ENCODE results near the gene IDH3B. TPM values are rescaled to one million over a fixed set of nuclear protein-coding genes. Genes with fewer than 3 reads are reported as not detected.

IDH3B gene
- total and polyA plus RNA-seq, 8 donors = 27.3 to 83.3 (median 34.8) TPM

DNA sequence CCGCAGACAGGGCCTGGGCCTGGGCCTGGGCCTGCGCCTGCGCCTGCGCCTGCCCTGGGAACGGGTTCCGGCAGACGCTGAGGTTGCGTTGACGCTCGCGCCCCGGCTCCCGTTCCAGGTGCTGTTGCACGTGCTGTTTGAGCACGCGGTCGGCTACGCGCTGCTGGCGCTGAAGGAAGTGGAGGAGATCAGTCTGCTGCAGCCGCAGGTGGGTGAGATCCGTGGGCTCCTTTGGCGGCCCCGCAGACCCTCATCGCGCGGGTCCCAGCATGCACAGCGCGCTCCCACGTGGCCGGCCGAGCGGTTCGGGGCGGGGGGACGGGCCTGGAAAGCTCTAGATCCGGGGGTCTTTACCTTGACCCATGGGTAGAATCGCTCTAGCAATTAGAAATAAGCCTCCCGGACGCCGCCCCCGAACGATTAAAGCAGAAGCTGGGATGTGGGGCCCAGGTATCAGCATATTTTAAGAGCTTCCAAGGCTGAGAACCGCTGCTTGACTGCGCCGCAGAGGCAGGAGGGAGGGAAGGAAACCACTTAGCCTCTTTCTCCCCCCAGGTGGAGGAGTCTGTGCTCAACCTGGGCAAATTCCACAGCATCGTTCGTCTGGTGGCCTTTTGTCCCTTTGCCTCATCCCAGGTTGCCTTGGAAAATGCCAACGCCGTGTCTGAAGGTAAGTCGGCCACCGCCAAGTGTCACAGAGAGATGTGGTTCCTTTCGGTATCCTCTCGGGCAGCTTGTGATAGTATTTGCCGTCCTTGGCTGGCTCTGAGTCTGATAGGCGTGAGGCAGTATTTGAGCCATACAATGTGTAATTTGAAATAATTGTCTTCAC is 11.1 kb downstream of the IDH3B start:
- intact Hi-C loops (cut with DNase I) = no loop called here
- Histone ChIP-seq H3K27ac (peak overlapping the region; percentile 78 to 91 (median 80)), H3K27me3 (no peaks in the 10 kb centered on the region), H3K4me3 (peak overlapping the region; percentile 91 to 98 (median 96)), H3K9me3 (no peaks in the 10 kb centered on the region), H3K36me3 (peaks cover 7 to 36% (median 21%) of the 10 kb centered on the region in 3 donors), H3K4me1 (peaks cover 5 to 16% (median 7%) of the 10 kb centered on the region in 3 donors)
- WGBS, 2 donors = 0% methylated on average over 49 to 56 of the region's 56 CpGs
- TF ChIP-seq, protein P1, sequence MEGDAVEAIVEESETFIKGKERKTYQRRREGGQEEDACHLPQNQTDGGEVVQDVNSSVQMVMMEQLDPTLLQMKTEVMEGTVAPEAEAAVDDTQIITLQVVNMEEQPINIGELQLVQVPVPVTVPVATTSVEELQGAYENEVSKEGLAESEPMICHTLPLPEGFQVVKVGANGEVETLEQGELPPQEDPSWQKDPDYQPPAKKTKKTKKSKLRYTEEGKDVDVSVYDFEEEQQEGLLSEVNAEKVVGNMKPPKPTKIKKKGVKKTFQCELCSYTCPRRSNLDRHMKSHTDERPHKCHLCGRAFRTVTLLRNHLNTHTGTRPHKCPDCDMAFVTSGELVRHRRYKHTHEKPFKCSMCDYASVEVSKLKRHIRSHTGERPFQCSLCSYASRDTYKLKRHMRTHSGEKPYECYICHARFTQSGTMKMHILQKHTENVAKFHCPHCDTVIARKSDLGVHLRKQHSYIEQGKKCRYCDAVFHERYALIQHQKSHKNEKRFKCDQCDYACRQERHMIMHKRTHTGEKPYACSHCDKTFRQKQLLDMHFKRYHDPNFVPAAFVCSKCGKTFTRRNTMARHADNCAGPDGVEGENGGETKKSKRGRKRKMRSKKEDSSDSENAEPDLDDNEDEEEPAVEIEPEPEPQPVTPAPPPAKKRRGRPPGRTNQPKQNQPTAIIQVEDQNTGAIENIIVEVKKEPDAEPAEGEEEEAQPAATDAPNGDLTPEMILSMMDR (IDR thresholded peaks at IDR 0.05) = no peak
- FAIRE-seq = no peak
- peak in 1 of 6 donors; percentile 87 for DNase-seq
- ATAC-seq = peak; percentile 46 to 71 (median 62)

GRCh38 chr20:2651772-2652723 is 12.0 kb downstream of the IDH3B start, which contains the start of gene NOP56:
TSS of gene NOP56 (plus strand) at chr20:2652632. CDS start at chr20:2652661, 29 bp downstream.
- intact Hi-C loops (cut with DNase I) = no loop called here
- Histone ChIP-seq H3K27ac (peak within 1 kb of the TSS; percentile 78 to 91 (median 80)), H3K27me3 (no peaks in the 10 kb centered on the region), H3K4me1 (peaks cover 5 to 16% (median 7%) of the 10 kb centered on the region in 3 donors), H3K4me3 (peak within 1 kb of the TSS; percentile 91 to 98 (median 96)), H3K36me3 (peaks cover 5 to 27% (median 20%) of the 10 kb centered on the region in 3 donors), H3K9me3 (no peaks in the 10 kb centered on the region)
- FAIRE-seq = no peak
- 0% methylated on average over 90 to 101 of the region's 101 CpGs for WGBS, 2 donors
- TF ChIP-seq, protein P1 (IDR thresholded peaks at IDR 0.05) = no peak
- peak; percentile 96 to 99 (median 96) for ATAC-seq
- DNase-seq = peak; percentile 89 to 96 (median 94)

DNA sequence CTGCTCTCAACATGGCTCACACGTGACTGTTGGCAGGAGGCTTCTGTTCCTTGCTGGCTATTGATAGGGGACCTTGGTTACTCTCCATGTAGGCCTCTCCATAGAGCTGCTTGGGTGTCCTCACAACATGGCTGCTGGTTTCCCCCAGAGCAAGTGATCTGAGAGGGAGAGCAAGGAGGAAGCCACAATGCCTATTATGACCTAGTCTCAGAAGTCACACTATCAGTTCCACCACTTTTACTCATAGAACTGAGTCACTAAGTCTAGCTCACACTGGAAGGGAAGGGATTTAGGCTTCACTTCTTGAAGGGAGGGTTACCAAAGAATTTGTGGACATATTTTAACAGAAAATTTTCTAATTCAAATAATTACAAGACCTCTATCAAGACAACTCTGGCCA is 20.3 kb downstream of the IDH3B start:
- TF ChIP-seq, protein P1 (IDR thresholded peaks at IDR 0.05) = no peak
- intact Hi-C loops (cut with DNase I) = loop anchor here in 1 of 3 donors (10.0 kb wide), 1 partner anchor 119 kb away; no protein-coding TSS in a partner anchor
- Histone ChIP-seq H3K36me3 (no peaks in the 10 kb centered on the region), H3K4me3 (no peak overlapping the region), H3K4me1 (no peaks in the 10 kb centered on the region), H3K27ac (no peak overlapping the region), H3K9me3 (no peaks in the 10 kb centered on the region), H3K27me3 (no peaks in the 10 kb centered on the region)
- DNase-seq (no peak), FAIRE-seq (no peak), ATAC-seq (no peak)
- WGBS, 2 donors = 91 to 100% methylated on average over 1 of the region's 1 CpG

- no peak for DNase-seq
- no peak for ATAC-seq
- H3K4me3 ChIP-seq = no peak overlapping the region
- H3K36me3 ChIP-seq = no peaks in the 10 kb centered on the region
- no peaks in the 10 kb centered on the region for H3K4me1 ChIP-seq
- no peaks in the 10 kb centered on the region for H3K9me3 ChIP-seq
- WGBS, 2 donors = 88 to 95% methylated on average over 9 of the region's 9 CpGs
- FAIRE-seq = no peak
- no peak overlapping the region for H3K27ac ChIP-seq
- TF ChIP-seq, protein P1 (IDR thresholded peaks at IDR 0.05) = no peak
- intact Hi-C loops (cut with DNase I) = loop anchor here in 1 of 3 donors (10.0 kb wide), 1 partner anchor 116 kb away; no protein-coding TSS in a partner anchor
- no peaks in the 10 kb centered on the region for H3K27me3 ChIP-seq
Observed at GRCh38 chr20:2640899-2641298, 23.1 kb downstream of the IDH3B start.
